Activated T-helper 2 cell treated with anti-CD3 and anti-CD28 coated beads, Interferon-gamma antibody, Interleukin-2, Interleukin-4, amounts not matched to agents 10 μg/mL and 5 μg/mL and 100 μg/mL, durations not matched to agents 14 hours and 24 hours and 36 hours (primary cell): ENCODE measurements around the gene ASB4. TPM values are rescaled to one million over a fixed set of nuclear protein-coding genes. Genes with fewer than 3 reads are reported as not detected.
"Not testable (repeated sequence)": the region's sequence is repeated elsewhere in the genome, so short reads cannot be mapped to it uniquely, and the experiment has no call there.

Experiments used
- DNase-seq: peaks from one replicate; pipeline ENCODE4 v3.0.0; 2021; ENCODE audit warnings: low spot score
- H3K27ac Mint-ChIP-seq: one replicate; pipeline ENCODE4 v1.8.0; 2021; ENCODE audit warnings: mixed read lengths
- H3K27me3 Mint-ChIP-seq: one replicate; pipeline ENCODE4 v1.8.0; 2021; ENCODE audit warnings: low read depth, mixed read lengths
- H3K36me3 Mint-ChIP-seq: one replicate; pipeline ENCODE4 v1.8.0; 2021; ENCODE audit warnings: low read depth, mixed read lengths
- H3K4me1 Mint-ChIP-seq: one replicate; pipeline ENCODE4 v1.8.0; 2021; ENCODE audit warnings: low read depth, mixed read lengths
- H3K4me3 Mint-ChIP-seq: one replicate; pipeline ENCODE4 v1.8.0; 2021; ENCODE audit warnings: low read depth, mild to moderate bottlenecking, moderate library complexity, mixed read lengths
- H3K9me3 Mint-ChIP-seq: one replicate; pipeline ENCODE4 v1.8.0; 2021; ENCODE audit warnings: mixed read lengths
- intact Hi-C: fragments of 100-400 bp; cut with micrococcal nuclease; formaldehyde crosslinking; loops from one replicate; pipeline ENCODE4 v1.15.1; 2023
- total RNA-seq: library from RNA; stranded (reverse); gene quantifications from 2 replicates; pipeline ENCODE4 v1.2.3, GENCODE V29; 2022

Gene ASB4
- total RNA-seq, 1 donor from 2014 or later: not detected

GRCh38 chr7:95491201-95491600 is 5.5 kb downstream of the ASB4 start:
- no peak overlapping the region for H3K27ac Mint-ChIP-seq
- no peak overlapping the region for H3K4me3 Mint-ChIP-seq
- no peaks in the 10 kb centered on the region for H3K9me3 Mint-ChIP-seq
- H3K4me1 Mint-ChIP-seq: no peaks in the 10 kb centered on the region
- intact Hi-C loops: no loop called here
- peaks cover 20% of the 10 kb centered on the region for H3K27me3 Mint-ChIP-seq
- DNase-seq: no peak
- no peaks in the 10 kb centered on the region for H3K36me3 Mint-ChIP-seq

GRCh38 chr7:95491634-95492314 is 6.0 kb downstream of the ASB4 start:
- Mint-ChIP-seq H3K27me3 (peaks cover 20% of the 10 kb centered on the region), H3K4me3 (no peak overlapping the region), H3K27ac (no peak overlapping the region), H3K9me3 (no peaks in the 10 kb centered on the region), H3K4me1 (no peaks in the 10 kb centered on the region), H3K36me3 (no peaks in the 10 kb centered on the region)
- intact Hi-C loops: no loop called here
- DNase-seq: no peak

DNA sequence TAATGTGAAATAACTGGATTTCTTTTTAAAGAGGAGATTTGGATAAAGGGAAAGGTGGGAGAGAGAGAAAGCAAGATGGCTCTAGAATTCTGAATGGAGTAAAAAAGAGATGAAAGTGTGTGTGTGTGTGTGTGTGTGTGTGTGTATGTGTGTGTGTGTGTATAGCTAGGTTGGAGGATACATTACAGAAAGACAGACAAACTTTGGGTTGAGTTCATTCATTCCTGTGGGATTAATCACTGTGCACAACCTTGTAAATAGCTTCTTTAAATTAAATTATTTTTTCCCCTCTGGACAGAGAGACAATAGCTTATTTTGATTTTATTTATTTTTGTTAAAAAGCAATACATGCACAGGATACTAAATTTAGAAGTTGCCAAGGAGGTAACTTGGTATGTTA is 7.5 kb downstream of the ASB4 start:
- H3K27me3 Mint-ChIP-seq: peaks cover 18% of the 10 kb centered on the region
- no peak overlapping the region for H3K27ac Mint-ChIP-seq
- H3K36me3 Mint-ChIP-seq: no peaks in the 10 kb centered on the region
- no peaks in the 10 kb centered on the region for H3K9me3 Mint-ChIP-seq
- H3K4me3 Mint-ChIP-seq: no peak overlapping the region
- DNase-seq: no peak
- no peaks in the 10 kb centered on the region for H3K4me1 Mint-ChIP-seq
- intact Hi-C loops: no loop called here

DNA sequence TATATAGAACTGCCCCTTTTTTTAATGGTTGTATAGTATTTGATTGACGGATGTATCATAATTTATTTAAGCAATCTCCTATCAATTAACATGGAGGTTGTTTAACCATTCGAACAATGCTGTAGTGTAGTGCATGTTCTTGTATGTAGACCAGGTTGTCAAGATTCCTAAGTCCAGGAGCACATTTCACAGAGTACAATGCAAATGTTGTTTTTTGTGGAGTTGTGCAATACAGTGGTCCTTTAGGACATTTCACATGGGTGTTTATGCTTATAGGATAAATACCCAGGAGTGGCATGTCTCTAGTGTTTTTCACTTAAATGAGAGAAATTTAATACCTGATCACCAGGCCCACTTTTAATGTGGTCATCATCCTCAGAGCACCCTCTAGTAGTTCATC is 8.1 kb downstream of the ASB4 start:
- H3K27ac Mint-ChIP-seq: no peak overlapping the region
- H3K4me1 Mint-ChIP-seq: peaks cover under 1% of the 10 kb centered on the region
- no peak for DNase-seq
- H3K36me3 Mint-ChIP-seq: no peaks in the 10 kb centered on the region
- no peaks in the 10 kb centered on the region for H3K9me3 Mint-ChIP-seq
- no peak overlapping the region for H3K4me3 Mint-ChIP-seq
- intact Hi-C loops: no loop called here
- H3K27me3 Mint-ChIP-seq: peaks cover 18% of the 10 kb centered on the region

DNA sequence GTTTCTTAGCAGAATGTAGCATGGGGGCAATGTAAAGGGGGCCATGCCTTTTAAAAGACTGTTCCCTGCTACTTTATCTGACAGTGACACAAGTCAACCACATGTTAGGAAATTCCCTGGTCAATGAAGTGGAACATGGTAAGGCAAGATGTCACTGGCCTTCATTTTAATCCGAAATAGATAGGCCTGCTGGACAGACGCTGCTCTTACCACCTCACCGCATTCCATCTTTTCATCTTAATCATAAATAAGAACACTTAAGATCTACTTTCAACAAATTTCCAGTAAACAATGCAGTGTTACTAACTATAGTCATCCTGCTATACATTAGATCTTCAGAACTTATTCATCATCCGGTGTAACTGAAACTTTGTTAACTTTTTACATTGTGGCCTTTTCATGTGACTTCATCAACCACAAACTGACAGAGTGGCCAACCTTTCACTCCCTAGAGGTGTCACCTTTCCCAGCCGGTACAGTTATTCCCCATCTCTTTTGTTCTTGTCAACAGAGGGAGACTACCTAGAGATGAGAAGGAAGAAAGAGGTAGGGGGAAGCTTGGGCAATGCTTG is 15.6 kb downstream of the ASB4 start:
- peak; percentile 33 for DNase-seq
- no peaks in the 10 kb centered on the region for H3K36me3 Mint-ChIP-seq
- intact Hi-C loops: loop anchor here (1.0 to 5.0 kb wide), 7 partner anchors 8 to 994 kb away; partner anchors contain the start of genes CASD1 and PON2
- peak overlapping the region; percentile 18 for H3K4me3 Mint-ChIP-seq
- peaks cover 3% of the 10 kb centered on the region for H3K27me3 Mint-ChIP-seq
- H3K9me3 Mint-ChIP-seq: no peaks in the 10 kb centered on the region
- peak overlapping the region; percentile 84 for H3K27ac Mint-ChIP-seq
- peaks cover 34% of the 10 kb centered on the region for H3K4me1 Mint-ChIP-seq

GRCh38 chr7:95502403-95502802 is 16.7 kb downstream of the ASB4 start:
- no peaks in the 10 kb centered on the region for H3K9me3 Mint-ChIP-seq
- no peak overlapping the region for H3K27ac Mint-ChIP-seq
- H3K4me1 Mint-ChIP-seq: peaks cover 34% of the 10 kb centered on the region
- no peak for DNase-seq
- no peaks in the 10 kb centered on the region for H3K36me3 Mint-ChIP-seq
- intact Hi-C loops: loop anchor here (5.0 kb wide), 3 partner anchors 90 to 995 kb away; partner anchors contain the start of gene CASD1
- no peak overlapping the region for H3K4me3 Mint-ChIP-seq
- H3K27me3 Mint-ChIP-seq: peaks cover 3% of the 10 kb centered on the region

GRCh38 chr7:95503271-95504131 is 17.8 kb downstream of the ASB4 start:
- peaks cover 3% of the 10 kb centered on the region for H3K27me3 Mint-ChIP-seq
- no peak overlapping the region for H3K27ac Mint-ChIP-seq
- no peak for DNase-seq
- H3K9me3 Mint-ChIP-seq: no peaks in the 10 kb centered on the region
- no peak overlapping the region for H3K4me3 Mint-ChIP-seq
- peaks cover 34% of the 10 kb centered on the region for H3K4me1 Mint-ChIP-seq
- intact Hi-C loops: loop anchor here (5.0 kb wide), 3 partner anchors 91 to 996 kb away; partner anchors contain the start of gene CASD1
- no peaks in the 10 kb centered on the region for H3K36me3 Mint-ChIP-seq

GRCh38 chr7:95504132-95504588 is 18.4 kb downstream of the ASB4 start:
- intact Hi-C loops: loop anchor here (5.0 kb wide), 3 partner anchors 92 to 997 kb away; partner anchors contain the start of gene CASD1
- not testable (repeated sequence) for H3K4me3 Mint-ChIP-seq, H3K27ac Mint-ChIP-seq, DNase-seq, H3K36me3 Mint-ChIP-seq, H3K27me3 Mint-ChIP-seq, H3K9me3 Mint-ChIP-seq
- peaks cover 31% of the 10 kb centered on the region for H3K4me1 Mint-ChIP-seq

- no peak for DNase-seq
- Mint-ChIP-seq H3K9me3 (no peaks in the 10 kb centered on the region), H3K4me1 (peaks cover 7% of the 10 kb centered on the region), H3K4me3 (no peak overlapping the region), H3K27me3 (peaks cover 9% of the 10 kb centered on the region), H3K36me3 (no peaks in the 10 kb centered on the region), H3K27ac (no peak overlapping the region)
- intact Hi-C loops: loop anchor here (1.0 to 2.0 kb wide), 2 partner anchors 7 to 812 kb away; no protein-coding TSS in a partner anchor
Observed at GRCh38 chr7:95508780-95509179, 23.0 kb downstream of the ASB4 start.

DNA sequence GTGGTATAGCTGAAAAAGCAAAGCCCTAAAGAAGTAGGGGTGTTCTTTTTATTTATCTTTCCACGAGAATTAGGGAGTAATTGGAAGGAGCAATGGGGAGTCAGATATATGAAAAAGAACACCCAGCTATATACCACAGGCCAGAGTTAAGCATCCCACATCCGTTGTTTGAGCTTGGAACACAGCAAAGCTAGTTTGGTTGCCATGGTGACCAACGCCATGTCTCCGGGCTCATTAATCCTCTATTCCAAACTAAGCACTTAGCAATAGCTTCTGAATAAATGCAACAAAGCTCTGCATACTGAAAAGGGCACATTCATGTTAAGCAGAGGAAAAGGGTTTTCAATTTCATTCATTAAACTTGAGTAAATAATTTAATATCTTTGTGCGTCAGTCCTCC is 23.5 kb downstream of the ASB4 start:
- no peaks in the 10 kb centered on the region for H3K9me3 Mint-ChIP-seq
- intact Hi-C loops: loop anchor here (1.0 to 2.0 kb wide), 2 partner anchors 8 to 812 kb away; no protein-coding TSS in a partner anchor
- peak; percentile 45 for DNase-seq

GRCh38 chr7:95511716-95512260 is 26.0 kb downstream of the ASB4 start:
- H3K4me1 Mint-ChIP-seq: peaks cover 4% of the 10 kb centered on the region
- peak; percentile 32 for DNase-seq
- H3K27me3 Mint-ChIP-seq: peaks cover 26% of the 10 kb centered on the region
- intact Hi-C loops: loop anchor here (1.0 to 5.0 kb wide), 2 partner anchors 179 to 361 kb away; no protein-coding TSS in a partner anchor
- H3K27ac Mint-ChIP-seq: no peak overlapping the region
- H3K36me3 Mint-ChIP-seq: no peaks in the 10 kb centered on the region
- H3K4me3 Mint-ChIP-seq: no peak overlapping the region
- no peaks in the 10 kb centered on the region for H3K9me3 Mint-ChIP-seq

More for the DNA sequence above, 23.5 kb downstream of the ASB4 start:
- H3K27me3 Mint-ChIP-seq: peaks cover 14% of the 10 kb centered on the region
- peaks cover 6% of the 10 kb centered on the region for H3K4me1 Mint-ChIP-seq
- no peak overlapping the region for H3K4me3 Mint-ChIP-seq
- H3K36me3 Mint-ChIP-seq: no peaks in the 10 kb centered on the region
- H3K27ac Mint-ChIP-seq: no peak overlapping the region

DNA sequence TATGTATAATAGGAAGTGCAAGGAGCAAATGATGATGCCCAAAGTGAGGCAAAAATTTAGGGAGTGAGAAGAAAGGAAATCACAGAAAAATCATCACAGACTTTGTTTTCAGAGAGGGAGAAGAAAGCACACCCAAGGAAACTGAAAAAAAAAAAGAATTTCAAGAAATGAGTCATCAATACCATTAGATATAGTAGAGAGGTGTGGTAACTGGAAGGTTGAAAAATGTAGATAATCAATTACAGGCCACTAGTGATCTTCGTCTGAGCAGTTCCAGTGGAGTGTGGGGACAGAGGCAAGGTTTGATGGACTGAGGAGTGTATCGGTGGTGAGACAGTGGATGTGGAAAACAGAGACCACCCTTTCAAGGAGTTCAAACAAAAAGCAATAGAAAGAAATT is 31.7 kb downstream of the ASB4 start:
- H3K4me1 Mint-ChIP-seq: no peaks in the 10 kb centered on the region
- no peak overlapping the region for H3K4me3 Mint-ChIP-seq
- no peaks in the 10 kb centered on the region for H3K9me3 Mint-ChIP-seq
- peaks cover 35% of the 10 kb centered on the region for H3K27me3 Mint-ChIP-seq
- no peaks in the 10 kb centered on the region for H3K36me3 Mint-ChIP-seq
- no peak for DNase-seq
- intact Hi-C loops: loop anchor here (2.0 kb wide), 1 partner anchor 17 kb away; no protein-coding TSS in a partner anchor
- no peak overlapping the region for H3K27ac Mint-ChIP-seq
